Activated CD4-positive, alpha-beta T cell treated with anti-CD3 and anti-CD28 coated beads, Interleukin-2, amount 50 U/mL, for 1 hour (primary cell): ENCODE results near the gene BTBD9.

Source experiments
- DNase-seq: peaks from one replicate; pipeline ENCODE4 v3.0.0-alpha.2; 2020

BTBD9 gene

GRCh38 chr6:38169977-38170526, 469.7 kb downstream of the BTBD9 start:
- DNase-seq: no peak

- no peak for DNase-seq
These were observed 470.3 kb downstream of the BTBD9 start for GRCh38 chr6:38169221-38169976.

- no peak for DNase-seq
These were observed 471.0 kb downstream of the BTBD9 start for GRCh38 chr6:38168699-38169098.

GRCh38 chr6:38168126-38168525, 471.6 kb downstream of the BTBD9 start:
- no peak for DNase-seq

DNA sequence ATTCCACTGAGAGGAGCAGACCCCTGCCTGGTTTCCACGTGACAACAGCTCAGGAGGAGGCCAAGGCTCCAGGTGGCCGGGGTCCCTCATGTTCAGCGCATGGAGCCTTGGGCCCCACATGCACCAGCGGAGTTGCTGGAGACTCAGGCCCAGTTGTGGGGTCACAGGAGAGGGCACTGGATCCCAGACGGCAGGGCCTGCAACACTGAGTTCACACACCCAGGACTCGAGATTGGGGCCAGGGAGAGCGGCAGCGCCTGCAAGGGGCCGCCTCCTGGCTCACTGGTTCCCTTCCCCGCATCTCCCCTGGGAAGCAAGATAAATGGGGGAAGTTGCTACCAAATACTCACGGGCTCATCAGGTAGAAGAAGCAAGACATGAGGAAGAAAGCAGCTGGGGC, 472.1 kb downstream of the BTBD9 start:
- DNase-seq: no peak

GRCh38 chr6:38166411-38167240, 473.1 kb downstream of the BTBD9 start:
- no peak for DNase-seq

DNA sequence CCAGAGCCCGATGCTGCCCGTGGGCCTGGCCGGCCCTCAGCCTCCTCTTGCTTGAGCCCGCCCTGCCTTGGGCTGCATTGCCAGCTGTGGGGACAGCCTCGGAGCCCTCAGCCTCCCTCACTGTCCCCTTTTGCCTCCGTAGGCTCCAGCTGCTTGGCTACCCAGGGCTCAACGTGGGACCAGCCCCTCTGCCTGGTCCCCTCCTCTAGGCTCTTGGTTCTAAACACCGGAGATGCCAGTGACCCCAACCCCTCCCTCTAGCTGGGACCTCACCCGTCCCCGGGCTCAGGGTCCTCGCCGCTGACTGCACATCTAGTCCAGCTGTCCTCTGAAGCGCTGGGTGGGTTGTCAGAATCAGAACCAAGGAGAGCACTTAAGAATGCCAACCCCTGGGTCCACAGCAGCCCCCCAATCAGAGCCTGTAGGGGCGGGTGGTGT, 475.0 kb downstream of the BTBD9 start:
- DNase-seq: no peak

- no peak for DNase-seq
These were observed 475.6 kb downstream of the BTBD9 start for GRCh38 chr6:38164131-38164481.

GRCh38 chr6:38163186-38164130, 476.3 kb downstream of the BTBD9 start:
- DNase-seq: no peak

GRCh38 chr6:38162493-38163185, 477.1 kb downstream of the BTBD9 start:
- no peak for DNase-seq

GRCh38 chr6:38161754-38162492, 477.8 kb downstream of the BTBD9 start:
- no peak for DNase-seq

- DNase-seq: no peak
These were observed 478.4 kb downstream of the BTBD9 start for GRCh38 chr6:38161331-38161730.

DNA sequence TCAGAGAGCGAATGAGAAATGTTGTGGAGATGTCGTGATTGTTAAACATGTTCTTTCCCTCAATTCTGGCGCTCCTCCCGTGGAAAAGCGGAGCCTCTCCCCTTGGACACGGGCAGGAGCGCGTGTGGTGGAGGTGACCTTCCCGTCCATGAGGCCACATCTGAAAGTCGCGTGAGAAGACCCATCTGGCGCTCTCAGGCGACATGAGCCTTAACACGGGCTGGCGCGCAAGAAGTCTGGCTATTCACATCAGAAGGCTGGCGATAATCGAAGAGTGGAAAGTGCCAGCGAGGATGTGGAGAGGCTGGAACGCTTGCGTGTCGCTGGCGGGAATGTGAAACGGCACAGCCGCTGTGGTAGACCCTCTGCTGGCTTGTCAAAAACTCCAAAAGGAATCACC, 478.9 kb downstream of the BTBD9 start:
- no peak for DNase-seq

GRCh38 chr6:38159596-38159995, 480.1 kb downstream of the BTBD9 start:
- DNase-seq: no peak

DNA sequence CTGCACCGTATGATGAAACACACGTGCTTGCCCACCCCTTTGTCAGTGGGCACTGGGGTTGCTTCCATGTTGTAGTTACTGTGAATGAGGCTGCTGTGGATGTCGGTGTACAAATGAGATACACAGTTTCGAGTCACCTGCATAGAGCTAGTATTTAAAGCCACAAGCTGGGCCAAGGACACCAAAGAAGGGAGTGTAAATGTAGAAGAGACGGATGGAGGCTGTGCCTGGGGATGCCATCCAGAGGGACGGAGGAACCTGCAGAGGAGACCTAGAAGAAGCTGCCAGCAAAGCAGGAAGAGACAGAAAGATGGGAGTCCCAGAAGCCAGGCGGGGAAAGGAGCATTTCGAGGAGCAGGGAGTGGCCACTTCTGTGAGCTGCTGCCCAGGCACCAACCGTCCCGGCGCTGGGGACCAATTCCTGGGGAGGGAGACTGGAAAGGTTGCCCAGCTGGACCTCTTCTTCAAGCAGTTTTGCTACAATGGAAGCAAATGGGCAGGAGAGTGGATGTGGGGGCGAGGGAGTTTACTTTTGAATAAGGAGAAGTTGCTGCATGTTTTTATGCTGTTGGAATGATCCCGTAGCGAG, 480.9 kb downstream of the BTBD9 start:
- no peak for DNase-seq

DNA sequence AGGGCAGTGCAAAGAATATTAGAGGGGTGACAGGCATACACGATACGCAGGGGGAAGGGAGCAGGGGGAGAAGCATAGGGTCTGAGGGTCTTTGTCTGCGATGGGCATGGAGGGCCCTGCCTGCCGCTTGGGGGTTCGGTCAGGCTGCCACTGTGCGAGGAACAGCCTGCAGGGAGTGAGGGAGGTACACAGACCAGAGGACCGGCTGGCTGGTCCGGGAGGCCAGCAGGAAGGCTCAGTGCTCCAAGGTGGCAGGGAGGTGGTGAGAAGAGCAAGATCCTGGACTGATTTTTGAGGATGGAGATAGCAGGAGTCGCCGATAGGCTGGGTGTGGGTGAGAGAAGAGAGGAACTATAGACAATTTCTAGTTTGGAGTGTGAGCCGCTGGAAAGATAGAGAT, 481.8 kb downstream of the BTBD9 start:
- no peak for DNase-seq

DNA sequence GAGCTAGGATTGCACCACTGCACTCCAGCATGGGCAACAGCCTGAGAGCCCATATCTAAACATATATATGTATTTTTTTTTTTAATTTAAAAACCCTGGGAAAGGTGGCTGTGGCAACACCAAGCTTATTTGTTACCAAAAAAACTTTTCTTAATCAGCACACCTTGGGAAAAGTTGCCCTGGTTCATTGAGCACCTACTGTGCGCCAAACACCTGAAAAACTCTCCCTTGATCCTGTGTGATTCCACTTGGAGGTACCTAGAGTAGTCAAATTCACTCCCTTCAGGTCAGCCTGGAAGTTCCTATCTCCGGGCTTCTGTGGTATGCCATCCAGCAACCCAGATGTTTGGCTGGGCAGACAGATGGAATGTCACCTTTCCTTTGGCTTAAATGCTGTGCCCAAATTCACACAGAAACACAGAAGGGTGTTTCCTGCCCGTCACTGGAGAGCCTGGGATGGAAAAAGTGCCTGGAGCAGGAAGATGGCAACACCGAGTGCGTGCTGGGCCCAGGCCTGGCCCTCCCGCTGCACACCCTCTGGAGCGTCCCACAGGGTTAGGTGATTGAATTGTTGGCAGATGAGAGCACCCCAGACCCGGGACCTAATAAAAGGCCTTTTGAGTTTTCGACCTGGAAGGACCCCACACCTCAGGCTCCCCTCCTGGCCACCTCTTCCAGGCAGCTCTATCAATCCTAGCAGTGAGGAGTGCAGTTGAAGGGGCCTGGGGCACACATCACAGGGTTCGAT, 482.7 kb downstream of the BTBD9 start:
- DNase-seq: no peak

DNA sequence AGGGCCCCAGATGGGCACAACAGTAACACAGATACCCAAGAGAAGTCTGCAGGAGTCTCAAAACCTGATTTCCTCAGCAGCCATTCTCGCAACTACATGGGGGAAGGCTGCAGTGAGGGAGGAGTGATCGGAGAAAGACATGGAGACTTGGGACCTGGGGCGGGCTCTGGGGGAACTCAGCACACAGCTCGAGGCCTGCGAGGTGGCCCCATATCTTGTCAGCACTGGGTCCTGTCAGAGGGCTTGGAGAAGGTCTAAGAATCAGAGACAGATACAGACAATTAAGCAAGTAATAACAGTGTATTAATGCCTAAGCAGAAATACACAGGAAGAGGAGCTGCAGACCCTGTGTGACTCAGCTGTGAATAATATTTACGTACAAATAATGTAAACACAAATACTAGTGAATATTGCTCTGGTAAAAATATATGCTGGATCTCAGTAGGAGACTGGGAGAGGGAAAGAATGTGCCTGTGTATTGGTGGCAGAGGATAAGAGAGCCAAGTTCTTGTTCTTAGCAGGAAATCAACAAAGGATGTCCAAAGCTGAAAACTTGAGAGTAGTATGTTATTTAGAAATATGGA, 484.0 kb downstream of the BTBD9 start:
- DNase-seq: no peak

DNA sequence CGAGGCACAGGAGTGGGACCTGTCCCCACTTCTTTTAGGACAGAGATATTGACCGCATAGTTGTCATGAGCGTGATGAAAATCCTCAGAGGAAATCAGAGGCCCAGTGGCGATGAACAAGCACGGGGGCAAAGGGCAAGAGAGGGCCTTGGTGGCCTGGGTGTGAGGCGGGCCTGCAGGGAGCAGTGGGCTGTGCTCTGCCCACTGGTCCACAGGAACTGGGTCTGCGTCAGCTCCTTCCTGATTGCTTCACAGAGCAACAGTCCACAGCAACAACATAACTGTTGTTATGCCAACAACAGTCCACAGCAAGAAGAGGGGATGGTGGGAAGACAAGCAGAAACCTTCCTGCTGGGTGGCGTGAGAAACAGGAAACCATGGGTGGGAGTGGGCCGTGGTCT, 484.6 kb downstream of the BTBD9 start:
- DNase-seq: no peak

GRCh38 chr6:38154731-38155130, 485.0 kb downstream of the BTBD9 start:
- no peak for DNase-seq
